GM12875 (cell line): ENCODE data around the gene MTCH1.
"Not testable (repeated sequence)": the region's sequence is repeated elsewhere in the genome, so short reads cannot be mapped to it uniquely, and the experiment has no call there.

Experiments
- H3K4me3 ChIP-seq: one replicate; pipeline ENCODE4 v1.5.1; 2011; ENCODE audit warnings: low read depth, low read length, control low read depth
- CTCF ChIP-seq: IDR thresholded peaks from 2 replicates; pipeline ENCODE4 v1.5.1; 2011; ENCODE audit warnings: low read depth, mild to moderate bottlenecking, control low read depth, inconsistent platforms, low read length, moderate library complexity, borderline replicate concordance; ENCODE audit not compliant: insufficient read depth

MTCH1 gene

GRCh38 chr6:36953931-36954261, 32.1 kb downstream of the MTCH1 start:
- no peak for TF ChIP-seq CTCF
- no peak overlapping the region for H3K4me3 ChIP-seq

- H3K4me3 ChIP-seq, result no peak overlapping the region
- no peak for TF ChIP-seq CTCF
Measured at GRCh38 chr6:36949636-36950035, 36.4 kb downstream of the MTCH1 start.

- H3K4me3 ChIP-seq, result not testable (repeated sequence)
Measured at GRCh38 chr6:36949076-36949475, 36.9 kb downstream of the MTCH1 start.

- no peak for TF ChIP-seq CTCF
- H3K4me3 ChIP-seq, result no peak overlapping the region
Measured at GRCh38 chr6:36947570-36948351, 38.2 kb downstream of the MTCH1 start.

GRCh38 chr6:36946526-36946925, 39.5 kb downstream of the MTCH1 start:
- TF ChIP-seq CTCF, result no peak

GRCh38 chr6:36945301-36945700, 40.7 kb downstream of the MTCH1 start:
- no peak overlapping the region for H3K4me3 ChIP-seq
- no peak for TF ChIP-seq CTCF

More at GRCh38 chr6:36946526-36946925, 39.5 kb downstream of the MTCH1 start:
- no peak overlapping the region for H3K4me3 ChIP-seq

- no peak for TF ChIP-seq CTCF
- no peak overlapping the region for H3K4me3 ChIP-seq
Measured at GRCh38 chr6:36944650-36945049, 41.3 kb downstream of the MTCH1 start.

GRCh38 chr6:36942329-36942728, 43.7 kb downstream of the MTCH1 start:
- H3K4me3 ChIP-seq, result not testable (repeated sequence)

- H3K4me3 ChIP-seq, result not testable (repeated sequence)
Measured at GRCh38 chr6:36941561-36941960, 44.4 kb downstream of the MTCH1 start.
